Neural progenitor cell (in vitro differentiated cells): ENCODE results near the gene PLA2R1.

Source experiments
- CTCF ChIP-seq: fragments of 200-600 bp; sonication (generic); IDR thresholded peaks from 2 replicates; pipeline ENCODE4 v1.5.1; 2017; ENCODE audit warnings: antibody characterized with exemption, mild to moderate bottlenecking
- EZH2phosphoT487 ChIP-seq: fragments of 200-600 bp; sonication (generic); IDR thresholded peaks from 2 replicates; pipeline ENCODE4 v1.6.1; 2017; ENCODE audit warnings: antibody characterized with exemption

- TF ChIP-seq CTCF (no peak), EZH2phosphoT487 (no peak)
Measured at GRCh38 chr2:159996792-159997546, 65.4 kb downstream of the PLA2R1 start.
